ENCODE results near the gene SLC6A3.

SLC6A3 gene

GRCh38 chr5:1404062-1404461 lies 41.2 kb downstream of the SLC6A3 start:
- DNase-seq, result no peak

GRCh38 chr5:1402611-1403255 lies 42.5 kb downstream of the SLC6A3 start:
- no peak for DNase-seq

GRCh38 chr5:1401536-1402138 lies 43.6 kb downstream of the SLC6A3 start:
- DNase-seq, result no peak

GRCh38 chr5:1400936-1401335 lies 44.3 kb downstream of the SLC6A3 start:
- no peak for DNase-seq

GRCh38 chr5:1400211-1400855 lies 44.9 kb downstream of the SLC6A3 start:
- DNase-seq, result no peak

- no peak for DNase-seq
These were observed 45.5 kb downstream of the SLC6A3 start for GRCh38 chr5:1399737-1400136.

GRCh38 chr5:1396293-1396816 lies 48.9 kb downstream of the SLC6A3 start:
- DNase-seq, result no peak

GRCh38 chr5:1394881-1395860 lies 50.1 kb downstream of the SLC6A3 start:
- DNase-seq, result no peak

- DNase-seq, result no peak
These were observed 51.4 kb downstream of the SLC6A3 start for GRCh38 chr5:1393571-1394501.

GRCh38 chr5:1392801-1393565 lies 52.3 kb downstream of the SLC6A3 start:
- no peak for DNase-seq

GRCh38 chr5:1392261-1392660 lies 53.0 kb downstream of the SLC6A3 start:
- no peak for DNase-seq

- no peak for DNase-seq
These were observed 53.5 kb downstream of the SLC6A3 start for GRCh38 chr5:1391691-1392090.

GRCh38 chr5:1390861-1391600 lies 54.2 kb downstream of the SLC6A3 start:
- no peak for DNase-seq

- no peak for DNase-seq
These were observed 54.9 kb downstream of the SLC6A3 start for GRCh38 chr5:1390333-1390732.

- no peak for DNase-seq
These were observed 56.8 kb downstream of the SLC6A3 start for GRCh38 chr5:1388383-1388967.

GRCh38 chr5:1387876-1388275 lies 57.4 kb downstream of the SLC6A3 start:
- DNase-seq, result no peak

GRCh38 chr5:1387059-1387755 lies 58.0 kb downstream of the SLC6A3 start:
- DNase-seq, result no peak

- peak; percentile 65 to 72 for DNase-seq
These were observed 58.9 kb downstream of the SLC6A3 start for GRCh38 chr5:1386274-1386717.
